Measurements from ENCODE around the gene CAMTA1. TPM values are rescaled to one million over a fixed set of nuclear protein-coding genes. Genes with fewer than 3 reads are reported as not detected.

CAMTA1 gene
- total RNA-seq, 2 experiments from 2014 or later = 43.9 to 73.3 TPM

GRCh38 chr1:7019510-7019909, 234.3 kb downstream of the CAMTA1 start:
- no peaks in the 10 kb centered on the region for H3K36me3 ChIP-seq (ENCODE audit: insufficient read depth, low read length)
- no peak overlapping the region for H3K4me2 ChIP-seq (ENCODE audit: low read length)
- H3K79me2 ChIP-seq (ENCODE audit: insufficient read depth, low read depth, low read length) = no peaks in the 10 kb centered on the region
- H3K4me1 ChIP-seq (ENCODE audit: insufficient read depth, low read length, poor library complexity, severe bottlenecking) = no peaks in the 10 kb centered on the region
- H3K9me2 ChIP-seq (ENCODE audit: insufficient read depth, low read length) = no peaks in the 10 kb centered on the region
- no peaks in the 10 kb centered on the region for H3K9me3 ChIP-seq (ENCODE audit: low read length)
- no peak overlapping the region for H2AFZ ChIP-seq (ENCODE audit: low read length)
- ChIA-PET POLR2A (no interaction called here), CTCF (ENCODE audit: unreplicated experiment) (no interaction called here)
- no TSS peak for BruUV-seq (replicated peaks)
- H3K4me3 ChIP-seq (ENCODE audit: low read depth, low read length, poor library complexity, severe bottlenecking) = no peak overlapping the region
- no peak for TF ChIP-seq CTCF (conservative IDR thresholded peaks at IDR 0.05; ENCODE audit: low read length)
- no peak for TF ChIP-seq EZH2phosphoT487 (IDR thresholded peaks at IDR 0.05; ENCODE audit: borderline replicate concordance, low read depth, low read length)
- no peak for DNase-seq (ENCODE audit: low spot score)
- intact Hi-C loops (cut with micrococcal nuclease; ENCODE audit: unreplicated experiment) = no loop called here
- H3K27ac ChIP-seq (ENCODE audit: low read depth, low read length, poor library complexity, severe bottlenecking) = no peak overlapping the region
- no peaks in the 10 kb centered on the region for H4K20me1 ChIP-seq (ENCODE audit: insufficient read depth, low read length)

- Histone ChIP-seq H3K27ac (ENCODE audit: low read depth, low read length, poor library complexity, severe bottlenecking) (no peak overlapping the region), H3K4me3 (ENCODE audit: low read depth, low read length, poor library complexity, severe bottlenecking) (no peak overlapping the region), H3K79me2 (ENCODE audit: insufficient read depth, low read depth, low read length) (no peaks in the 10 kb centered on the region), H3K4me1 (ENCODE audit: insufficient read depth, low read length, poor library complexity, severe bottlenecking) (no peaks in the 10 kb centered on the region), H3K9me3 (ENCODE audit: low read length) (no peaks in the 10 kb centered on the region), H3K36me3 (ENCODE audit: insufficient read depth, low read length) (no peaks in the 10 kb centered on the region), H3K4me2 (ENCODE audit: low read length) (no peak overlapping the region), H2AFZ (ENCODE audit: low read length) (no peak overlapping the region), H3K9me2 (ENCODE audit: insufficient read depth, low read length) (no peaks in the 10 kb centered on the region), H4K20me1 (ENCODE audit: insufficient read depth, low read length) (no peaks in the 10 kb centered on the region)
- TF ChIP-seq CTCF (conservative IDR thresholded peaks at IDR 0.05; ENCODE audit: low read length) (no peak), EZH2phosphoT487 (IDR thresholded peaks at IDR 0.05; ENCODE audit: borderline replicate concordance, low read depth, low read length) (no peak)
- intact Hi-C loops (cut with micrococcal nuclease; ENCODE audit: unreplicated experiment) = no loop called here
- no peak for DNase-seq (ENCODE audit: low spot score)
- no TSS peak for BruUV-seq (replicated peaks)
- CTCF ChIA-PET (ENCODE audit: unreplicated experiment) = no interaction called here
- POLR2A ChIA-PET = no interaction called here
These were observed 236.8 kb downstream of the CAMTA1 start for GRCh38 chr1:7022058-7022457.

- Histone ChIP-seq H3K9me2 (ENCODE audit: insufficient read depth, low read length) (no peaks in the 10 kb centered on the region), H3K9me3 (ENCODE audit: low read length) (no peaks in the 10 kb centered on the region), H3K27ac (ENCODE audit: low read depth, low read length, poor library complexity, severe bottlenecking) (no peak overlapping the region), H2AFZ (ENCODE audit: low read length) (no peak overlapping the region), H3K4me3 (ENCODE audit: low read depth, low read length, poor library complexity, severe bottlenecking) (no peak overlapping the region), H4K20me1 (ENCODE audit: insufficient read depth, low read length) (no peaks in the 10 kb centered on the region), H3K4me1 (ENCODE audit: insufficient read depth, low read length, poor library complexity, severe bottlenecking) (no peaks in the 10 kb centered on the region), H3K4me2 (ENCODE audit: low read length) (no peak overlapping the region), H3K36me3 (ENCODE audit: insufficient read depth, low read length) (no peaks in the 10 kb centered on the region), H3K79me2 (ENCODE audit: insufficient read depth, low read depth, low read length) (no peaks in the 10 kb centered on the region)
- no TSS peak for BruUV-seq (replicated peaks)
- ChIA-PET CTCF (ENCODE audit: unreplicated experiment) (no interaction called here), POLR2A (no interaction called here)
- intact Hi-C loops (cut with micrococcal nuclease; ENCODE audit: unreplicated experiment) = no loop called here
- TF ChIP-seq EZH2phosphoT487 (IDR thresholded peaks at IDR 0.05; ENCODE audit: borderline replicate concordance, low read depth, low read length) (no peak), CTCF (conservative IDR thresholded peaks at IDR 0.05; ENCODE audit: low read length) (no peak)
- no peak for DNase-seq (ENCODE audit: low spot score)
These were observed 239.8 kb downstream of the CAMTA1 start for GRCh38 chr1:7025013-7025412.
